Left renal pelvis (tissue), 4 donors: ENCODE measurements around the gene DHCR7. TPM values are rescaled to one million over a fixed set of nuclear protein-coding genes. Genes with fewer than 3 reads are reported as not detected.
A peak's percentile ranks its signal among the peaks of the same experiment; 100 is the strongest.

Experiments used
- DNase-seq, 4 donors: peaks; one replicate each; pipeline ENCODE4 v3.0.0-alpha.2; 2013; ENCODE audit warnings: low read depth in 4 of 4, low spot score in 3 of 4
- polyA plus RNA-seq, 4 donors: library from polyadenylated mRNA; unstranded; fragments of 120-200 nt; gene quantifications; one replicate each; pipeline ENCODE4 v1.2.1, GENCODE V29; 2013; ENCODE audit not compliant: insufficient read length in 4 of 4

DHCR7 gene
- polyA plus RNA-seq, result 10 to 100 TPM; 21.6 to 40.4 (median 37.7) TPM

GRCh38 chr11:71448257-71449171 is at the start of gene DHCR7:
Gene DHCR7 (minus strand): TSS chr11:71448393. CDS start chr11:71444952, 3,441 bp downstream.
- DNase-seq, result peak; percentile 82 to 89 (median 84)

- no peak for DNase-seq
Observed at GRCh38 chr11:71496421-71496820, 48.2 kb upstream of the DHCR7 start.

GRCh38 chr11:71495286-71496230 is 47.4 kb upstream of the DHCR7 start:
- no peak for DNase-seq

- DNase-seq, result no peak
Observed at GRCh38 chr11:71491940-71492339, 43.7 kb upstream of the DHCR7 start.

GRCh38 chr11:71491531-71491930 is 43.3 kb upstream of the DHCR7 start:
- DNase-seq, result no peak

- DNase-seq, result no peak
Observed at GRCh38 chr11:71490731-71491390, 42.7 kb upstream of the DHCR7 start.

GRCh38 chr11:71490044-71490730 is 42.0 kb upstream of the DHCR7 start:
- DNase-seq, result no peak

GRCh38 chr11:71489311-71490043 is 41.3 kb upstream of the DHCR7 start:
- DNase-seq, result no peak

GRCh38 chr11:71488681-71489270 is 40.6 kb upstream of the DHCR7 start:
- DNase-seq, result no peak

GRCh38 chr11:71486320-71486719 is 38.1 kb upstream of the DHCR7 start:
- no peak for DNase-seq

GRCh38 chr11:71485466-71485865 is 37.3 kb upstream of the DHCR7 start:
- no peak for DNase-seq

GRCh38 chr11:71485063-71485399 is 36.8 kb upstream of the DHCR7 start:
- no peak for DNase-seq

- DNase-seq, result no peak
Observed at GRCh38 chr11:71484248-71485062, 36.3 kb upstream of the DHCR7 start.

- no peak for DNase-seq
Observed at GRCh38 chr11:71483692-71484091, 35.5 kb upstream of the DHCR7 start.

- DNase-seq, result no peak
Observed at GRCh38 chr11:71482746-71483364, 34.7 kb upstream of the DHCR7 start.

GRCh38 chr11:71482216-71482615 is 34.0 kb upstream of the DHCR7 start:
- no peak for DNase-seq

- DNase-seq, result no peak
Observed at GRCh38 chr11:71481101-71481960, 33.1 kb upstream of the DHCR7 start.
